GM19397 (cell line): ENCODE results near the gene PNMA6E.
"Not testable (repeated sequence)": the region's sequence is repeated elsewhere in the genome, so short reads cannot be mapped to it uniquely, and the experiment has no call there.

ENCODE experiments used
- ATAC-seq: cut with Tn5 transposase; IDR thresholded peaks from one replicate; pipeline ENCODE4 v1.9.1; 2021; ENCODE audit warnings: mild to moderate bottlenecking, moderate library complexity; ENCODE audit not compliant: unreplicated experiment

PNMA6E gene

DNA sequence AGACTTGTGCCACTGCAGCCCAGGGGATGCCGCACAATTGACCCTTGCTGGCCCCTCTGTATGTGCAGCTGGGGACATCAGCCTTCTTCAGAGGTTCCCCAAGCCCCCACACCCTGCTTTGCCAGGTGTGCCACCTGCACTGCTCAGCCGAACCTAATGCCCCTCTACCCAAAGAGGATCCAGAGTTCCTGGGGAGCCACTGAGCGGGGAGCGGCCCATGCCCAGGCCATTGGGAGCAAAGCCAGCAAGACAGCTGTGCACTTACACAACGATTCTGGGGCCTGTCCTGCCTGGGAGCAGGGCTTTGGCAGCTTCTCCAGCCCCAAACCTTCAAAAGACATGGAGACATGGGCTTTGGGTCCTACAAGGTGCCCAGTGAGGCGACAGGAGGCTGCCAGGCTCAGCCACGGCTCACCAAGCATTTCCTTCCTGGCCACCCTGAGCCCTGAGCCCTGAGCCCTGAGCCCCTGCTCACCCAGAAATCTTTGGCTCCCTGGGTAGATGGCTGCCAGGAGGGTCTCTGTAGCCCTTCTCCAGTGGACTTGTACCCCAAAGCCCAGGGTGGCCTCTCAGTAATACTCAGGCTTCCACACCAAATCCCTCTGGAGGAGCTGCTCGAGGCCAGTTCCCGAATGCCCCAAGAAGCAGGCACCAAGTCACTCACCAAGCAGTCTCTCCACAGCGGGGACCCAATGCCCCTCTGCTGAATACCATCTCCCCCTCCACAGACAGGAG lies 13.0 kb downstream of the PNMA6E start:
- ATAC-seq: no peak

DNA sequence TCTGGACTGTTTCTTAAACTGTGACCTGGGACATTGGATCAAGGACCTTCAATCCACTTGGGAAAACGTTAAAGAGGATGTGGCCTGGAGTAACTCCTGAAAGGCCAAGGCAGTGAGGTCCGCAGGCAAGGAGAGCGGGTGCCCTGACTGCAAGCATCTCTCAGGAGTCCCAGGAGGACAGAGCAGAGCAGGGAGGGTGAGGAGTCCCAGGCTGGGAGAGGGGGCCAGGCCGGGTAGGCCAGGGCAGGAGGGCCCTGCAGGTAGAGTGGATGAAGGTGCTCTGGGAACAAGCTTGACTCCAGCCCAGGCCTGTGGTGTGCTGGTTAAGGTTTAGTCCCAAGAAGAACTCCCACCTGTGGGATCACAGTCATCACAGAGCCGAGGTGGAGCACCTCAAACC lies 13.8 kb downstream of the PNMA6E start:
- ATAC-seq: no peak

DNA sequence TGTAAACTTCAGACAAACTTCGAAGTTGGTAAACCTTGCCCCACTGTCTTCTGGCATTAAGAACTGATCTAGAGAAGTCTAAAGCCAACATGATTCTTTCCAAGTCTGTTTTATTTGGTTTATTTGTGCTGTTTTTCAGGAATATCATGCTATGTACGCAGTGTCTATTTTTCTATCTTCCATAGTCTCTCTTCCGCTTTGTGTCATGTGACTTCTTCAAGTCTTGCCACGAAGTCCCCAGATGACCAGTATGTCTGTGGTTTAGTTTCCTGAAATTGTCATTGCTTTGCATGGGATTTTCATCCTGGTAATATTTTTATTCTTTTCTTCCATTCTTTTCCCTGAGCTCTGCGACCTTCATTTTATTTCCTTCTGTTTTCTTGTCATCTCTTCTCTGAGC lies 15.1 kb downstream of the PNMA6E start:
- ATAC-seq: no peak

DNA sequence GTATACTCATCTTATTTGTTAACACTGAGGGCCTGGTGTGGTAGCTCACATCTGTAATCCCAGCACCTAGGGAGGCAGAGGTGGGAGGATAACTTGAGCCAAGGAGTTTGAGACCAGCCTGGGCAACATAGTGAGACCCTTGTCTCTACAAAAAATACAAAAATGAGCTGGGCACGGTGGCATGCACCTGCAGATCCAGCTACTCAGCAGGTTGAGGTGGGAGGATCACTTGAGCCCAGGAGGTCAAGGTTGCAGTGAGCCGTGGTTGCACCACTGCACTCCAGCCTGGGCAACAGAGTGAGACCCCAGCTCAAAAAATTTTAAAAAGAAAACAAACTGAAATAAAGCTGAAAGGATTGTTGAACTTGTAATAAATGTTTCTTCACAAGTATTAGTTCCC lies 16.2 kb downstream of the PNMA6E start:
- not testable (repeated sequence) for ATAC-seq

DNA sequence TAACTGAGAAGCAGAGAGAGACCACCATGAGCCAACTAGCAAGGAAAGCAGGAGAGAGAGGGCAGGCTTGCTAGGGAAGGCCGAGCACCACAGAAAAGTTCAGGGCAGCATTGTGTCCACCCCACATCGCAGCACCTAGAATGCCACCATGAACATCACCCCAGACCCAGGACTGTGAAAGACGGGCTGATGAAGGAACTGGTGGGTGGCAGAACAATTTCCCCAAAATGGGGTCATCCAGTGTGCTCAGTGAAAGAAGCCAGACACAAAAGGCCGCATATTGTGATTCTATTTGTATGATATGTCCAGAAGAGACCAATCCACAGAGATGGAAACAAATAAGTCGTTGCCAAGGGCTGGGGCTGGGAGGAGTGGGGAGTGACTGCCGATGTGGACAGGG lies 16.8 kb downstream of the PNMA6E start:
- no peak for ATAC-seq

DNA sequence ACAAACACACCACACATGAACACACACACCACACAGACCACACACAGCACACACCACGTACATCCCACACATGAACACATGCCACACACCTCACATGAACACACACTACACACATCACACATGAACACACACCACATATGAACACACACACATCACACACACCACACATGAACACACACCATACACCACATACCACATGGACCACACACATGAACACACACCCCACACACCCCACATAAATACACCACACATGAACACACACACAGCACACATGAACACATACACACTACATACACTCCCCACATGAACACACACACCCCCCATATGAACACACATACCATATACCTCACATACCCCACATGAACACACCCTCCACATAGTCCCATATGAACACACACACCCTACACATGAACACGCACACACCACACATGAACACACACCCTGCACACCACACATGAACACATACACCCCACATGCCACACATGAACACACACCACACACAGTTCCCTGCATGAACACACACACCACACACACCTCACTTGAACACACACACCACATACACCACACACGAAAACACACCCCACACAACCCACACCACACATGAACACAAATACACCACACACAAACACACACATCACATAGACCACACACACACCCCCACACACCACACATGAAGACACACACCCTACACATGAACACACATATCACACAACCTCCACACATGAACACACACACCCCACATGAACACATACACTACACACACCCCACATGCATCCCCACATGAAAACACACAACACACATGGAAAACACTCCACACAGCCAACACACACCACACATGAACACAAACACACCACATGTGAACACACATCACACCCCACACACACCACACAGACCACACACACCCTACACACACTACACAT lies 18.3 kb downstream of the PNMA6E start:
- ATAC-seq: no peak

DNA sequence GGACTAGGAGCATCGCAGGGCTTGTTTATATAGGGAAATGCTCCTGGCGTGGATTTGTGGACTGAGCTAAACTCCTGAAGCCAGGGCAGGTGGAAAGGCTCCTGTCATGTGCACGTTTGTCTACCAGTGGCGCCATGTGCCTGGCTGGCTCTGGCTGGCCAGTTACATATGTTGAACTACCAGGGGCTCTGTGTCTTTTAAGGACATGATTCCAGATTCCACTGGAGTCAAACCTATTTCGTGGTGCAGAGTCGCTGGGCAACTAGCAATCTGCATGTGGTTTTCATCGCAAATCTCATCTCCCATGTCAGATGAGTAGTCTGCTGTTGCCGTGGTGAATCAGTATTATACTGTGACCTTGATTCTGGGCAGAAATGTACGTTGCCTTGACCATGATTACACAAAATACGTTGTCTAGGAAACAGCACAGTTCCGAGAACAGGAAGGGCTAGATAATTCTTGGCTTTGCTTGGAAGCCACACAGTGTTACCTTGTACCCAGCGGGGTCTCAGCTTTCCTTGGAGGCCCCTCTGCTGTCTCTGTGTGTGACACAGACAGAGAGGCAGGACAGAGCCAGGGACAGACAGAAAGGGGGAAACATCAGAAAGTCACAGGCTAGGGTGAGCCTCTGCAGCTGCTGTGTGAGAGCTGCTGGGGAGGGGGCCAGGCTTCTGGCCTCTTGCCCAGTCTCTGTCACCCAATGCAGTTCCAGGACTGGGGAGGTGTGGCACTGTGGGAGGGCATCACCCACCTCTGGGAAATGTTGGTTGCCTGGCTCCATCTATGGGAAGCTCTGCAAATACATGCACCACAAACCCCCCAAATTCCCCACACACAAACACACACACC lies 19.2 kb downstream of the PNMA6E start:
- ATAC-seq: no peak

DNA sequence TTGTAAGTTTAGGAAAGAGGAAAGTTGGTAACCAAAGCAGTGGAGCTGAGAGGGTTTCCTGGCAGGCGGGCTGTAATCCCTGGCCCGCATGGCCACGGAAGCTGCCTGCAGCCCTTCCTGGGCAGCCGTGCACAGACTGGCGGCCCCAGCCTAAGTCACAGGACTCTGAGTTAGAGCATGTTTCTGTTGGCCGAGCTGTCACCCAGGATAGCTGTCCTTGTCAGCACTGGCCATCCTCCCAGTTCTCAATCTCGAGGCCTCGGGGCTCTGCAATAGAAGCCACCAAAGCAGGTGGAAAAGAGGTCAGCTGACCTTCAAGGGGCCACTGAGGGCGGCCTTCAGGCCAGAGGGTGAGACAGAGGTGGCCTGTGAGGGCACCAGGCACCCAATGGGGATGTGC lies 20.5 kb downstream of the PNMA6E start:
- no peak for ATAC-seq

DNA sequence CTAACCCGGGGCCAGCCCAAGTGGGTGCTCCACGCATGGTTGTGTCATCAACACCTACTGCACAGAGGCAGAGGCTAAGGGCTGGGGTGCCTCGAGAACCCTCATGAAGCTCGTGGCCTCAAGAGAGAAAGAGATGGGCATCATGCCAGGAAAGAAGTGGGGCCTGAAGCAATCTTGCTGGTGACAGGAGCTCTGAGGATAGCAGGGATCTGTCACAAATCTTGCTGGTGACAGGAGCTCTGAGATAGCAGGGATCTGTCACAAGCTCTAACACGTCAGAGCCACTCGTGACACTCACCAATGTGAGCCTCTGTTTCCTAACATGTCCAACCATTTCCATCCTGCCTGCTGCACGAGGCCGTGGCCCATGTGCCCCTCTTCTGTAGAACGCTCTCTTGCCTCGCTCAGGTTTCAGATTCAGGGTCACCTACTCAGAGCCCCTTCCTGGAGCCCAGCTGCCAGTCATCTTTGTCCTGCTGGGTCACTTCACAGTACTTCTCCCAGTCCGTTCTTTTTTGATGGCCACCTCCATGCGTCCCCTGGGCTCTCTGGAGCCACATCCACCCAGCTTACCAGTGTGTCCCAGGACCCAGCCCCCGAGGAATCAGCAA lies 21.1 kb downstream of the PNMA6E start:
- ATAC-seq: no peak

DNA sequence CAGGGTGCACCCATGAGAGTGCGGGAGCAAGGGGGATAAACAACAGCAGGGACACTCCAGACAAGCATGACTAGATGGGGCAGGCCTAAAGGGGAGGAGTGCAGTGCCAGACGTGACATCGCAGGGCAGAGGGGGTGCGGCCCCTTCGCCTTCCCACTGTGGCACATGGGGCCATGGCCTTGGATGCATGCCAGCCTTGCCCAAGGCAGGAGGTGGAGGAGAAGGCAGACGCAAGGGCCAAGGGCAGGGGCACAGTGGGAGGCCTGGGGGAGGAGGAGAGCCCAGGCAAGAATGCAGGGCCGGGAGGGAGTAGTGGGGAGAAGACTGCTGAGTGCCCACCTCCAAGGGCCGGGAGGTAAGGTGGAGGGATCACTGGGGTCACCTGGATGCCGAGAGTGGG lies 21.6 kb downstream of the PNMA6E start:
- no peak for ATAC-seq

DNA sequence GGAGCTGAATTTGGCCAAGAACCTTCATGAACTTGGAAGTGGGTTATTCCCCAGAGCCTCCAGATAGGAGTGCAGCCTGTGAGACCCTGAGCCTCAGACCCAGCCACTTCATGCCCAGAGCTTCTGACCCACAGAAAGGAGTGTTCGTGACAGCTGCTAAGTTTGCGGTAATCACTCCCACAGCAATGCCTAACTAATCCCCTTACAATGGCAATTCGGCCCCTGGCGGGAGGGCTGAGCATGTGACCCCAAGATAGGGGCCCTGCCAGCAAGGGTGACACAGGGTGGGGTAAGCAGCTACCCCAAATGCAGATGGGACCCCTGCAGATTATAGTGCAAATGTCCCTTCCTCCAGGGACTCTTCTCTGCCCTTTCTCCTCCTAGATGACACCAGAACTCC lies 22.5 kb downstream of the PNMA6E start:
- ATAC-seq: no peak

DNA sequence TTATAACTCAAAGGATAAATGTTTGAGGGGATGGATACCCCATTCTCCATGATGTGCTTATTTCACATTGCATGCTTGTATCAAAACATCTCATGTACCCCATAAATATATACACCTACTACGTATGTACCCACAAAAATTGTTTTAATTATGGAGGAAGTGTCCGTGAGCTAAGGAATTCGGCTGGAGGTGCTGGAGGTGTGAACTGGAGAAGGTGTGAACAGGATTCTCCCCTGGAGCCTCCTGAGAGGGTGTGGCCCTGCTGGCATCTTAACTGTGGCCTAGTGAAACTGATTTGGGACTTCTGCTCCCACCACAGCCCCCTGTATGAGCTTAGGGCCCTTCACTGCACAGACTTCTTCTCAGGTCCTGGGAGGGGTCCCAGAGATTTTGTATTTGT lies 23.4 kb downstream of the PNMA6E start:
- no peak for ATAC-seq

DNA sequence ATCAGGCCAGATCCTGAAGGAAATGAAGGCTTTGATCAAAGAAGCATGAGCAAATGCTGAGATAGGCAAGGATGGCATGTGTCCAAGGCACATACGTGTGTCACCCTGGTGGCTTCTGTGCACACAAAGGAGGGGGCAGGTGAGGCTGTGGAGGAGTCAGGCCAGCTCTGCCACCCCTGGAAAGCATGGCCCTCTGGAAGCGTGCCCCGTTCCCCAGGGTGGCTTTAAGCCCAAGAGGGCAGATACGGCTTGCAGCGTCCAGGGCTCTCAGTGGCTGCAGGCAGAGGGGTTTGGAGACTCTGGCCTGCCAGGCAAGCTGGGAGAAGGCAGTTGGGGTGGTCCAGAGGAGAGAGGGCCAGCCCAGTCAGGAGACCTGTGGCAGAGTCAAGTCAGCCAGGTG lies 25.6 kb downstream of the PNMA6E start:
- no peak for ATAC-seq

DNA sequence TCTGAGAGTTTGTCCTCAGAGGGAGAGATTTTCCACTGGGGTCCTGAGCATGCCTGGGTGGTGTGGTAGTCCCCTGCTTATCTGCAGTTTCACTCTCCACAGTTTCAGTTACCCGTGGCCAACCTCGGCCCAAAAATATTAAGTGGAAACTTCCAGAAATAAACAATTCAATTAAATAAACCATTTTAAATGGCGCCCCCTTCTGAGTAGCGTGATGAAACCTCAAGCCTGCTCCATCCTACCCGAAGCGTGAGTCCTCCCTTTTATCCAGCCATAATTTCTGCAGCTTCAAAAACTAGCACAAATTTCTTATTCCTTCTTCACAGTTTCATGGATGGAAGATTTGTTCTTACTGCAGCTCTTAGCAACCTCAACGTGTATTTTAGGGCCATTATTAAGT lies 26.7 kb downstream of the PNMA6E start:
- ATAC-seq: no peak

DNA sequence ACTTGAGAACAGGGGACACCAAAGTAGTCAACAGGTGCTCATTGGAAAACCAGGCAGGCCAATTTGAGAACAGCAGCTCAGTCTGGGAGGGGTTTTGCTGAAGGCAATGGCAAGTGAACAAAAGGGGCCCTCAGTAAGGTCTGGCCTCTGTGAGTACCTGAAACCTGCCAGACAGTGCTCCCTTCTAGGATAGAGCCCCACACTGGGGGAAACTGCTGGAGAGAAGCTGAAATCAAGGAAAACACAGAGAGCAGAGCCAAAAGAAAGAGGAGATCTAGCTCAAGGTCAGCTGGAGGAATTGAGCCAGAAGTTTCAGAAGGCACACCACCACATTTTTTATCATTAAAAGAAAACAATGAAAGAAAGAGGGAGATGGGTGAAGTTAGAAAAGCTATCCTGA lies 28.2 kb downstream of the PNMA6E start:
- no peak for ATAC-seq

DNA sequence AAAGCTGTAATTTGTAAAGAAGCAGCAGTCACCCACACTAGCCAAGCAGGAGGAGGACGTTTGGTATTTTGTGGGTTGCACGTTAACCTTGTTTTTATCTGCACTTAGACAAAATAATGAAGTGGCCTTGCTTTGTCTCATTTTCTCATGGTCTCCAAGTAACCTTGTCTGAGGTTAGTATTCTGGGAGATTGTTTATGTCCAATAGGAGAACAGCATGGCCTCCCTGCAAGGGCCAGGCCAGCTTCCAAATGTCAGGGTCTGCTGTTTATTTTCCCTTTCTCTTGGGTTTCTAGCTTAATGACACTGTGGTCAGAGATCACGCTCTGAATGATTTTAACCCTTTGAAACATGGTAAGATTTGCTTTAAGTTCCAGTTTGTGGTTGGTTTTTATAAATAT lies 29.9 kb downstream of the PNMA6E start:
- no peak for ATAC-seq

DNA sequence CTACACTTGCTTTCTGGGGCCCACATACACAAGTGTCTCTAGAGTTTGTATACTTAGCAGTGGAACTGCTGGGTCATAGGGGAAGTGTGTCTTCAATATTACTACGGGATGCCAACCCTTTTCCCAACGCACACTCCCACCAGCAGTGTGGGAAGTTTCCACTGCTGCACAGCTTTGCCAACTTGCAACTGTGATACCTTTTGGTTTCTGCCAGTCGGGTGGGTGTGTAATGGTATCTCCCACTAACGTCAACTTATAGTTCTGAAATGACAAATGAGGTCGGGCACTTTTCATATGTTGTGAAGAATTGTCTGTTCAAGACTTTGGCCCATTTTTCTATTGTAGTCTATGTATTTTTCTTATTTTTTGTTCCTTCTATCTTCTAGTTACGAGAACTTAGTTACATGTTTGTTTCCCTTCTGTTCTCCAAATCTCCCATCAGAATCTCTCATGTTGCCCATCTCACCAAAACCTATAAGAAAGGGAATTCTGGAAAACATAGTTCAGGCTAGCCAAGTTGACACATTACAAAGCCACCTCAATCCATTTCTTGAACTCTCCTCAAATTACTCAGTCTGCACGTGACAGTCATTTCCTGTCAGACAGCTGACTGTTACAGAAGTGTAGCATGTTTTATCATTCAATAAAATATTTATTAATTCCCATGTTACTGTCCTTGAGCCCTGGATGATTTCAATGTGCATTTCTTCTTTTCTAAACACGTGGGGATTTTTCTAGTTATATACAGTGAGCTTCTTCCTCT lies 30.7 kb downstream of the PNMA6E start:
- no peak for ATAC-seq

DNA sequence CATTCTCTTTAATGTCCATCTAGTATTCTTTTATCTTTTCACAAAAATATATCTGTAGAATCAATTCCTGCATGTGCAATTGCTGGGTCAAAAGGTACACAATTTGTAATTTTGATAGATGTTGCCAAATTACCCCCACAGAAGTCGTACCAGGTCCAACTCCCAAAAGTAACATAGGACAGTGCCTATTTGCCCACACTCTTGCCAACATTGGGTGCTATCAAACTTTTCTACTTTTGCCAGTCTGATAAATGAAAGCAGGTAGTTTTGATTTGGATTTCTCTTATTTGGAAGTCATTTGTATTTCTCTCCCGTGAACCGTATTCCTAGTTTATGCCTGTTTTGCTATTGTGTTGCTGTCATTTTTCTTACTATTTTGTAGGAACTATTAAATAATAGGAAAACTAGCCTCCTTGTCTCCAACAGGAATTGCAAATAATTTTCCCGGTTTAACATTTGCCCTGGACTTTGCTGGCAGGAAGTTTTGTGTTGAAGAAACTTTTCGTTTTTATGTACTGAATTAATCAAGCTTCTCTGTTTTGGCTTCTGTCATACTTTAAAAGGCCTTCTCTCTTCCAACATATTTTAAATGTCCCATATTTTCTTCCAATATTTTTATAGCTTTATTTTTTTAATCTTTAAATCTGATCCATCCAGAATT lies 34.1 kb downstream of the PNMA6E start:
- no peak for ATAC-seq

DNA sequence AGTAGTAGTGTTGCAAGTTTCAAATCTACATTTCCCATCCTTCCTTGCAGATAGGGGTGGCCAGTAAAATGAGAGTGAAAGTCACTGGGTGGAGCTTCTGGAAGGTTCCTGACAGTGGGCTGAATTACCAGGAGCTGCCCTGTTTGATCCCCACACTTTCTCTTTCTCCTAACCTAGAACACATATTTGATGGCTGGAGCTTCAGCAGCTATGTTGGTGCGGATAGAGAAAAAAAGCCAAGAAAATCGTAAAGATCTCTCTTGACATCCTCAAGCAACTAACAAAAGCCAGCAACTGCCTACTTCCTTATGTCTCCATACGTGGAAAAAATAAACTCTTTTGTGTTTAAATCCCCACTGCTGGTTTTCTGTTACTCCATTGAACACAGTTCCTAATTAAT lies 35.0 kb downstream of the PNMA6E start:
- no peak for ATAC-seq

DNA sequence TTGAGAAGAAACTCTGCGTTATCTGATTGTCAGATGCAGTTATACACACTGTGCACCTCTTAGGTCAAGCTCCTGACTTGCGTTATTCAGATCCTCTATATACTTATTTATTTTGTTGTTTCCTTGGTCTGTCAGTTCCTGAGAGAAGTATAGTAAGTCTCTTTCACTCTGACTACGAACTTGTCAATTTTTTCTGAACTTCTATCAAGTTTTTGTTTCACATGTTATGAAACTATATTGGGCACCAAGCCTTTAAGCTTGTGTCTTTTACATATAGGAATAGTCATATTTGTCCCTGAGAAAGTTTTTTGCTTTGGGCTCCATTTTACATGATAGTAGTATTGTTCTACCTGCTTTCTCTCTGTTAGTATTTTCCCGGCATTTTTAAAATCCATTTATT lies 35.5 kb downstream of the PNMA6E start:
- no peak for ATAC-seq
